ENCODE data around the gene DIABLO.

Gene DIABLO

GRCh38 chr12:122197612-122197966 lies 28.3 kb downstream of the DIABLO start:
- Histone ChIP-seq H3K79me2 (ENCODE audit: low read length) (no peaks in the 10 kb centered on the region), H3K4me3 (ENCODE audit: low read length) (peak overlapping the region; percentile 51), H3K4me2 (ENCODE audit: low read length) (peak overlapping the region; percentile 48), H3K27me3 (ENCODE audit: low read depth, low read length) (peaks cover 6% of the 10 kb centered on the region; the same call in 1 of the 2 replicates), H3K4me1 (ENCODE audit: low read length) (peaks cover 32% of the 10 kb centered on the region), H2AFZ (ENCODE audit: low read depth, low read length) (no peak overlapping the region), H3K36me3 (replicated peaks; ENCODE audit: low read depth, low read length) (no peaks in the 10 kb centered on the region), H3K9ac (ENCODE audit: low read length) (peak overlapping the region; percentile 43), H4K20me1 (ENCODE audit: insufficient read depth, low read length) (no peaks in the 10 kb centered on the region), H3K27ac (ENCODE audit: low read length) (peak overlapping the region; percentile 68), H3K9me3 (ENCODE audit: insufficient read depth, low read length) (no peaks in the 10 kb centered on the region)
- TF ChIP-seq CTCF (IDR thresholded peaks at IDR 0.05; ENCODE audit: low read depth, low read length) (no peak), EZH2phosphoT487 (IDR thresholded peaks at IDR 0.05; ENCODE audit: low read depth) (no peak)

- Histone ChIP-seq H3K27ac (ENCODE audit: low read length) (no peak overlapping the region), H3K9ac (ENCODE audit: low read length) (no peak overlapping the region), H3K4me2 (ENCODE audit: low read length) (no peak overlapping the region), H3K4me1 (ENCODE audit: low read length) (peaks cover 23% of the 10 kb centered on the region), H3K79me2 (ENCODE audit: low read length) (no peaks in the 10 kb centered on the region), H3K27me3 (ENCODE audit: low read depth, low read length) (peaks cover 6% of the 10 kb centered on the region; the same call in 1 of the 2 replicates), H2AFZ (ENCODE audit: low read depth, low read length) (no peak overlapping the region), H3K9me3 (ENCODE audit: insufficient read depth, low read length) (no peaks in the 10 kb centered on the region), H4K20me1 (ENCODE audit: insufficient read depth, low read length) (no peaks in the 10 kb centered on the region), H3K4me3 (ENCODE audit: low read length) (no peak overlapping the region), H3K36me3 (replicated peaks; ENCODE audit: low read depth, low read length) (no peaks in the 10 kb centered on the region)
- TF ChIP-seq EZH2phosphoT487 (IDR thresholded peaks at IDR 0.05; ENCODE audit: low read depth) (no peak), CTCF (IDR thresholded peaks at IDR 0.05; ENCODE audit: low read depth, low read length) (no peak)
Observed at GRCh38 chr12:122195405-122195804, 30.4 kb downstream of the DIABLO start.

GRCh38 chr12:122194804-122195203 lies 31.0 kb downstream of the DIABLO start:
- H3K27me3 ChIP-seq (ENCODE audit: low read depth, low read length) = peaks cover 6% of the 10 kb centered on the region; the same call in 1 of the 2 replicates
- H3K9ac ChIP-seq (ENCODE audit: low read length) = no peak overlapping the region
- peaks cover 22% of the 10 kb centered on the region for H3K4me1 ChIP-seq (ENCODE audit: low read length)
- H3K36me3 ChIP-seq (replicated peaks; ENCODE audit: low read depth, low read length) = no peaks in the 10 kb centered on the region
- no peaks in the 10 kb centered on the region for H3K79me2 ChIP-seq (ENCODE audit: low read length)
- H3K4me3 ChIP-seq (ENCODE audit: low read length) = no peak overlapping the region
- TF ChIP-seq EZH2phosphoT487 (IDR thresholded peaks at IDR 0.05; ENCODE audit: low read depth) = no peak
- TF ChIP-seq CTCF (IDR thresholded peaks at IDR 0.05; ENCODE audit: low read depth, low read length) = no peak
- H2AFZ ChIP-seq (ENCODE audit: low read depth, low read length) = no peak overlapping the region
- H3K27ac ChIP-seq (ENCODE audit: low read length) = no peak overlapping the region
- H3K4me2 ChIP-seq (ENCODE audit: low read length) = no peak overlapping the region
- no peaks in the 10 kb centered on the region for H4K20me1 ChIP-seq (ENCODE audit: insufficient read depth, low read length)
- no peaks in the 10 kb centered on the region for H3K9me3 ChIP-seq (ENCODE audit: insufficient read depth, low read length)

GRCh38 chr12:122192441-122192840 lies 33.4 kb downstream of the DIABLO start:
- Histone ChIP-seq H3K27me3 (ENCODE audit: low read depth, low read length) (peaks cover 6% of the 10 kb centered on the region; the same call in 1 of the 2 replicates), H3K36me3 (replicated peaks; ENCODE audit: low read depth, low read length) (no peaks in the 10 kb centered on the region), H3K9ac (ENCODE audit: low read length) (no peak overlapping the region), H2AFZ (ENCODE audit: low read depth, low read length) (no peak overlapping the region), H3K4me2 (ENCODE audit: low read length) (no peak overlapping the region), H3K4me1 (ENCODE audit: low read length) (peaks cover 12% of the 10 kb centered on the region), H3K79me2 (ENCODE audit: low read length) (no peaks in the 10 kb centered on the region), H4K20me1 (ENCODE audit: insufficient read depth, low read length) (no peaks in the 10 kb centered on the region), H3K27ac (ENCODE audit: low read length) (no peak overlapping the region), H3K4me3 (ENCODE audit: low read length) (no peak overlapping the region), H3K9me3 (ENCODE audit: insufficient read depth, low read length) (no peaks in the 10 kb centered on the region)
- TF ChIP-seq CTCF (IDR thresholded peaks at IDR 0.05; ENCODE audit: low read depth, low read length) = no peak
- TF ChIP-seq EZH2phosphoT487 (IDR thresholded peaks at IDR 0.05; ENCODE audit: low read depth) = no peak

All from OCI-LY3 (cell line).